ENCODE data around the gene MUC4.

DNA sequence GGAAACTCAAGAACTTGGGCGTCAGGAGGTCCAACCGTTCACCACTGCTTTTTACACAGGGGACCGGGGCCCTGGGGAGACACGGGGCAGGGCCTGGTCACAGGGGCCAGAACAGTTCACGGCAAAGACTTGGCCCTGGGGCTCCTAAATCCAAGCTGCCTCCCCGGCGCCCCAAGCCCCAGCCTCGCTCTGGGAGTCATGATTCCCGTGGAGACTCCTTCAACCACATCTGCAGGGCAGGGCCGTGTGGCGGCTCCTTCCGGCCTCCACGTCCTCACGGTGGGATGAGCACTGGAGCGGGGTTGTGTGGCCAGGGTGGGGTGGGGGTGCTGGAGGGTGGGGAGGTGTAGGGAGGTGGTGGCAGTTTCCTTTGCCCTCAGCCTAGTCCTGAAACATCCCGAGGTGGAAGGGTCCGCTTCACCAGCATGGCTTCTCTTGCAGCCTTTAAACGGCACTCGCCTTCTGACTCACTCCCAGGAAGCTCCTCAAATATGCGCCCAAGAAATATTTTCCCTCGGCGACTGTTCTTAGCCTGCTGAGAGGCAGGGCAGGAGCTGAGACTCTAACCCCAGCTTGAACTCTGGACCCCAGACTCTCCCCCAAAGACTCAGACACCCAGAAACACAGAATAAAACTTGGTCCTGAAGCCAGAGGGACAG is 1.8 kb downstream of the MUC4 start:
- TF ChIP-seq, protein P1, sequence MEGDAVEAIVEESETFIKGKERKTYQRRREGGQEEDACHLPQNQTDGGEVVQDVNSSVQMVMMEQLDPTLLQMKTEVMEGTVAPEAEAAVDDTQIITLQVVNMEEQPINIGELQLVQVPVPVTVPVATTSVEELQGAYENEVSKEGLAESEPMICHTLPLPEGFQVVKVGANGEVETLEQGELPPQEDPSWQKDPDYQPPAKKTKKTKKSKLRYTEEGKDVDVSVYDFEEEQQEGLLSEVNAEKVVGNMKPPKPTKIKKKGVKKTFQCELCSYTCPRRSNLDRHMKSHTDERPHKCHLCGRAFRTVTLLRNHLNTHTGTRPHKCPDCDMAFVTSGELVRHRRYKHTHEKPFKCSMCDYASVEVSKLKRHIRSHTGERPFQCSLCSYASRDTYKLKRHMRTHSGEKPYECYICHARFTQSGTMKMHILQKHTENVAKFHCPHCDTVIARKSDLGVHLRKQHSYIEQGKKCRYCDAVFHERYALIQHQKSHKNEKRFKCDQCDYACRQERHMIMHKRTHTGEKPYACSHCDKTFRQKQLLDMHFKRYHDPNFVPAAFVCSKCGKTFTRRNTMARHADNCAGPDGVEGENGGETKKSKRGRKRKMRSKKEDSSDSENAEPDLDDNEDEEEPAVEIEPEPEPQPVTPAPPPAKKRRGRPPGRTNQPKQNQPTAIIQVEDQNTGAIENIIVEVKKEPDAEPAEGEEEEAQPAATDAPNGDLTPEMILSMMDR (IDR thresholded peaks at IDR 0.05): no peak
- TF ChIP-seq POLR2A (IDR thresholded peaks at IDR 0.05): no peak
